Gastroesophageal sphincter (tissue), 4 donors: ENCODE measurements around the gene SFRP4. TPM values are rescaled to one million over a fixed set of nuclear protein-coding genes. Genes with fewer than 3 reads are reported as not detected.

Source experiments
- ATAC-seq: fragments of 150-250 bp; one replicate; pipeline ENCODE4 v1.9.1; 2016; ENCODE audit warnings: mild to moderate bottlenecking, moderate library complexity
- H3K27ac ChIP-seq, 4 donors: fragments of 200-600 bp; sonication (generic) in 3 of 4; 1 replicate in 3 of 4; 2 replicates in 1 of 4; pipeline ENCODE4 v1.5.1; 2016 to 2019
- H3K27me3 ChIP-seq: fragments of 200-600 bp; sonication (generic); one replicate; pipeline ENCODE4 v1.5.1; 2019
- H3K36me3 ChIP-seq, 2 donors: fragments of 200-600 bp; sonication (generic); one replicate each; pipeline ENCODE4 v1.5.1; 2019; ENCODE audit warnings: control low read depth in 1 of 2
- H3K4me1 ChIP-seq, 3 donors: fragments of 200-600 bp; sonication (generic); 1 replicate in 2 of 3; 2 replicates in 1 of 3; pipeline ENCODE4 v1.5.1; 2016 to 2019; ENCODE audit warnings: control low read depth in 2 of 3
- H3K4me3 ChIP-seq, 2 donors: fragments of 200-600 bp; sonication (generic); one replicate each; pipeline ENCODE4 v1.5.1; 2019; ENCODE audit warnings: mild to moderate bottlenecking in 1 of 2, moderate library complexity in 1 of 2
- H3K9me3 ChIP-seq, 3 donors: fragments of 200-600 bp; sonication (generic); one replicate each; pipeline ENCODE4 v1.5.1; 2017 to 2019; ENCODE audit warnings: control low read depth in 2 of 3
- EP300 ChIP-seq: sonication (generic); formaldehyde crosslinking; IDR thresholded peaks from one replicate; pipeline ENCODE4 v1.6.1; 2017; ENCODE audit warnings: antibody characterized with exemption, mild to moderate bottlenecking
- POLR2A ChIP-seq, 2 donors: fragments of 450-650 bp; IDR thresholded peaks; one replicate each; pipeline ENCODE4 v1.6.1; 2017; ENCODE audit warnings: antibody characterized with exemption in 2 of 2, mild to moderate bottlenecking in 2 of 2, moderate library complexity in 1 of 2
- POLR2AphosphoS5 ChIP-seq: sonication (generic); formaldehyde crosslinking; IDR thresholded peaks from one replicate; pipeline ENCODE4 v1.6.1; 2017; ENCODE audit warnings: antibody characterized with exemption
- WGBS, 2 donors: methylation state at CpG; one replicate each; pipeline ENCODE4 v1.1.5; 2018; ENCODE audit warnings: low coverage in 1 of 2; 5-methylcytosine and 5-hydroxymethylcytosine counted together
- total RNA-seq, 4 donors: library from RNA; depleted of rRNA; stranded (reverse); fragments of >200 nt; gene quantifications; one replicate each; pipeline ENCODE4 v1.1.0, GENCODE V29; 2016
- TF ChIP-seq, protein P1 (sequence below), 4 experiments: fragments of 200-600 bp in 2 of 4; fragments of 450-650 bp in 2 of 4; sonication (generic) in 1 of 4; IDR thresholded peaks; one replicate each; pipeline ENCODE4 v1.5.1; 2017 to 2019; ENCODE audit warnings: antibody characterized with exemption in 4 of 4, mild to moderate bottlenecking in 2 of 4, moderate library complexity in 2 of 4

SFRP4 gene
- total RNA-seq, 4 donors from 2014 or later = 1.4 to 11.0 (median 5.1) TPM

DNA sequence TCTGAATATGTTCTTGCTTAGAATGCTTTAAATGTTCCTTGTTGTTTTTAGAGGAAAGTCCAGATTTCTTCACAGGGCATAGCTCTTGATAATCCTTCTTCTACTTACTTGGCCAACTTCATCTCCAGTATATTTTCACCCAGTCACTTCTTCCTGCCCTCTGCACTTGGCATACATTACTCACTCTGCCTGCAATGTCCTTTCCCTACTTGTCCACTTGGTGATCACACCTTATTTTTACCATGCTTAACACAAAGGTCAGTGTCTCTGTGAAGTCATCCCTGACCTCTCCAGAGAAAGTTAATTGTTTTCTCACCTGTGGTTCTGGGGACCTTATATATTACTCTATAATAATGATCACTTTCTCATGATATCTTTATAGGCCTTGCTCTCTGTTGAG lies 23.3 kb downstream of the SFRP4 start:
- Histone ChIP-seq H3K9me3 (no peaks in the 10 kb centered on the region), H3K4me1 (no peaks in the 10 kb centered on the region), H3K4me3 (no peak overlapping the region), H3K27ac (no peak overlapping the region), H3K27me3 (no peaks in the 10 kb centered on the region), H3K36me3 (no peaks in the 10 kb centered on the region)
- no peak for ATAC-seq
- TF ChIP-seq POLR2A (IDR thresholded peaks at IDR 0.05) = no peak
- no peak for TF ChIP-seq POLR2AphosphoS5
- TF ChIP-seq, protein P1, sequence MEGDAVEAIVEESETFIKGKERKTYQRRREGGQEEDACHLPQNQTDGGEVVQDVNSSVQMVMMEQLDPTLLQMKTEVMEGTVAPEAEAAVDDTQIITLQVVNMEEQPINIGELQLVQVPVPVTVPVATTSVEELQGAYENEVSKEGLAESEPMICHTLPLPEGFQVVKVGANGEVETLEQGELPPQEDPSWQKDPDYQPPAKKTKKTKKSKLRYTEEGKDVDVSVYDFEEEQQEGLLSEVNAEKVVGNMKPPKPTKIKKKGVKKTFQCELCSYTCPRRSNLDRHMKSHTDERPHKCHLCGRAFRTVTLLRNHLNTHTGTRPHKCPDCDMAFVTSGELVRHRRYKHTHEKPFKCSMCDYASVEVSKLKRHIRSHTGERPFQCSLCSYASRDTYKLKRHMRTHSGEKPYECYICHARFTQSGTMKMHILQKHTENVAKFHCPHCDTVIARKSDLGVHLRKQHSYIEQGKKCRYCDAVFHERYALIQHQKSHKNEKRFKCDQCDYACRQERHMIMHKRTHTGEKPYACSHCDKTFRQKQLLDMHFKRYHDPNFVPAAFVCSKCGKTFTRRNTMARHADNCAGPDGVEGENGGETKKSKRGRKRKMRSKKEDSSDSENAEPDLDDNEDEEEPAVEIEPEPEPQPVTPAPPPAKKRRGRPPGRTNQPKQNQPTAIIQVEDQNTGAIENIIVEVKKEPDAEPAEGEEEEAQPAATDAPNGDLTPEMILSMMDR (IDR thresholded peaks at IDR 0.05) = no peak
- no peak for TF ChIP-seq EP300

DNA sequence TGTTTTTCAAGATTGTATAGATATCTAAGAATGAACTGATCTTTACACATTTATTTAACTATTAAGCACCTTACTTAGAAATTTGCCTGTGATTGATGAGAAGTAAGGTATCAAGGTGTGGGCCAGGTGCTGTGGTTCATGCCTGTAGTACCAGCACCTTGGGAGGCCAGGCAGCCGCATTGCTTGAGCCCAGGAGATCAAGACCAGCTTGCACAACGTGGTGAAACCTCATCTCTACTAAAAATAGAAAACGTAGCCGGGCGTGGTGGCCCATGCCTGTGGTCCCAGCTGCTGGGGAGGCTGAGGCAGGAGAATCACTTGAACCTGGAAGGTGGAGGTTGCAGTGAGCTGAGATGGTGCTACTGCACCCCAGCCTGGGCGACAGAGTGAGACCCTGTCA lies 34.5 kb downstream of the SFRP4 start:
- Histone ChIP-seq H3K36me3 (no peaks in the 10 kb centered on the region), H3K4me3 (no peak overlapping the region), H3K9me3 (no peaks in the 10 kb centered on the region), H3K27ac (no peak overlapping the region), H3K4me1 (no peaks in the 10 kb centered on the region), H3K27me3 (no peaks in the 10 kb centered on the region)
- ATAC-seq = no peak
- TF ChIP-seq, protein P1 (IDR thresholded peaks at IDR 0.05) = no peak
- TF ChIP-seq EP300 (no peak), POLR2AphosphoS5 (no peak), POLR2A (IDR thresholded peaks at IDR 0.05) (no peak)
- 85% methylated on average over 5 of the region's 6 CpGs; no CpG with 5 or more reads in 1 of the 2 donors for WGBS, 2 donors

Other genes starting within 250 kb of the SFRP4 start
- 1 to 10 TPM in 1 of 4 donors, not detected in 3; 1.2 TPM for gene GPR141, start 233.1 kb downstream of the SFRP4 start, total RNA-seq
- 1 to 10 TPM in 1 of 4 donors, not detected in 3; 2.8 TPM for gene NME8, start 68.2 kb downstream of the SFRP4 start, total RNA-seq
- 10 to 100 TPM; 14.3 to 43.8 (median 19.0) TPM for gene EPDR1, start 3.8 kb upstream of the SFRP4 start, total RNA-seq